Stimulated activated CD4-positive, alpha-beta T cell treated with anti-CD3 and anti-CD28 coated beads, Interleukin-4, amount 100 ng/mL, for 48 hours (primary cell): ENCODE measurements around the gene HOXB8.

Source experiments
- DNase-seq, 2 donors: peaks; one replicate each; pipeline ENCODE4 v3.0.0-alpha.2; 2020; ENCODE audit warnings: low read depth in 2 of 2

Gene HOXB8

DNA sequence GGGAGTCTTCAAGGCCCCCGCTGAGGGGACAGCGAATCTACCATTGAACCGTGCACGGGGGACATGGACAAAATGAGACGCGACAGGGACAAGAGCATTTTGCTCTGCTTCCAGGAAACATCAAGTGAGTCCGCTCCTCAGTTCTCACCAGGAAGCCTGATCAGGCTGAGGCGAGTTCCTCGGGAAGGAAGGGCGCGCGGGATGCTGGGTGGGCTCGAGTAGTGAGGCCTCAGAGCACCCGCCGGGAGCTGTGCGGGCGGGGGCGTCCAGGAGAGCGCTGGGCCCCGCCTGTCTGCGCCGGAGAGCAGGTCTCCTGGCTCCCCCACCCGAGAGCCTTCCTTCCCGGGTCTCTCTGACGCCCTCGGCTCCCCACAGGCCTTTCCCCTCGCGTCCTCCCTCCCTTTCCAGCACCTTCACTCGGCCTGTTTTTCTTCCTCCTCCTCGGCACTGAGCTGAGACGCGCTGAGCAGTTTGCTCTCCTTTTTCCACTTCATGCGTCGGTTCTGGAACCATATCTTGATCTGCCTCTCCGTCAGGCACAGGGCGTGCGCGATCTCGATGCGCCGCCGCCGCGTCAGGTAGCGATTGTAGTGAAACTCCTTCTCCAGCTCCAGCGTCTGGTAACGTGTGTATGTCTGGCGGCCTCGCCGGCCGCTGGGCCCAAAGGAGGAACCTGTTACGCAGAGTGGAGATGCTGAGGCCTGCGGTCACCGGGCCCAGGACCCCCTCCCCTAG is 18.9 kb downstream of the HOXB8 start:
- DNase-seq: no peak

DNA sequence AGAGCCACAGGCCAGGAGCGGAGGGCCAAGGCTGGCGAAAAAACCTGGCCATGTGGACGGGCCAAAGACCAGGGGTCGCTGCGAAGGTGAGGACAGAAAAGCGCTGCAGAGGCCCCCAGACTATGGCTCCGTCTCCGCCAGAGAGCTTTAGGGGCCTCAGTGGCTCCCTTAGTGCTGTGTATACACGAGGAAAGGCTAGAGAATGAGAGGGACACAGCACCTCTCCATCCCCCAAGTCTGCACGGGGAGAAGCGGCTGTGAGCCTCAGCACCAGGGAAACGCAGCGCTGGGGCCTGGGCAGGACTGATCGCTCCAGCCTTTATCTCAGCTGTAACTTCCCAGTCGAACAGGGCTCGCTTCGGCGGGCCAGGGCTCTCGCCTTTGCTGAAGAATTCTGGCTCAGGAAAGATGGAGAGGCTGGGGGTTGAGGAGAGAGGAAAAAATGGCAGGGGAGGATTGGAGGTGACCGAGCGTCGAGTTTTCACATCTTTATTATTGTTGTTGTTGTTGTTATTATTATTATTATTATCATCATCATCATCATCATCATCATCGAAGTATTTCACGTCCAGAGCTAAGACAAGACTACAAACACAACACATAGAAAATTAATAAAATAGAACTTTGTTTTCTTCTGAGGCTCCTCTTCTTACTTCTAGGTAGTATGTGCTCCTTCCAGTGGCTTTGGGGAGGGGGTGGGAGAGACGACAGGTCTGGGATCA is 19.7 kb downstream of the HOXB8 start:
- no peak for DNase-seq

DNA sequence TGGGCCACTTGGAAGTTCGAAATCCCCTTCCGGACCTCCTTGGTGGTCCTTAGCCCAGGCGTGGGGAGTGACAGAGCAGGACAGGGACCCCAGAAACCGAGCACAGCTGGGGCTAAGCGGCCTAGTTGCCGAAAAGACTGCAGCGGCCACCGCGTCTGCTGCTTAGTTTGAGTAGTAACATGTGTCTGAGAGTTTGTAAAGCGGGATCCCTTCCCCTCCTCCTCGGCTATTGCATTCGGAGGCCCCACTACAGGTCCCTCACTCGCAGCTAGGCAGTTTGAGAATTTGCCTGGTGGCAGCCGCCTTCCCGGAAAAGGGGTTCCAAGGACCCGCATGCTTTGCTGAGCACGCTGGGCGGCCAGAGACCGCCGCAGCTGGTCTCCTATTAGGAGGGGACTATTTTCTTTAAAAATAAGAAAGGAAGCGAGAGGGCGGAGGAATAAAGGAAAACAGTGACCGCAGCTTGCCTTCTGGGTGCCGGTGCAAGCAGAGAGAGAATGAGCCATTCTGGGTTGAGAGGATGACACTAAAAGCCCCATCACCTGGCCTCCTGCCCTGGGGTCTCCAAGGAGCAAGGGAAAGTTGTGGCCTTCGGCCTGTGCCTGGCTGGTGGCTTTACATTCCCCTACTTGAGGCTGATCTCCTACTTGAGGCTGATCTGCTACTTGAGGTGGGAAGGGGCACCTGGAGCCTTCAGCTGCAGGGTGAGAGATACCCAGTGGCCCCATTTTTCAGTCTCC is 20.4 kb downstream of the HOXB8 start:
- no peak for DNase-seq

DNA sequence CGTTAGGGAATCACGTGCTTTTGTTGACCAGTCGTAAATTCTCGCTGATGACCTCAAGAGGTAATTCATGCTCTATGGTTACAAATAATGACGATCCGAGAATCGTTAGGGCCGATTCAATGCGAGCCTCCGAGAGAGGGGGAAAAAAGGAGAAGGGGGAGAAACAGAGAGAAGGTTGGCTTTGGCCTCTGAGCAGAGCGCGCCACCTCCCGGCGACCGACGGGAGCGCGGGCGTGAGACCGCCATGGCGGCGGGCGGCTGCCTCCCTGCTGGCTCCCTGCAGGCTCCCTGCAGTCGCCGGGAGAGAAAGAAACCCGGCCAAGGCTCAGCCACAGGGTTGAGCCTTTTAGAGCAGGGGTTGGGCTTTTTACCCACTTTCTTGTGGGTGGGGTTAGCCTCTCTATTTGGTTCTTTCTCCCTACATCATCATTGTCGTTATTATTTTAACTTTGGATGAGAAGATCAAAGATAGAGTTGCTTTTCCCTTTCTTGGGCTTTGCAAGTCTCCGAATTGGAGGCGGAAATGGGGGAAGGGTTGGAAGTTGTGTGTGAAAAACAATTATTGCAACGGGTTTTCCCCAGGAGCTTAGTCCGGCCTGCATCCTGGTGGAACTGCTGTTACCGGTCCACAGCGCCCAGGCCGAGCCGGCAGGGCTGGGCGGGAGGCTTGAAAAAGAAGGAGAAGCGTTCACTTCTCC is 21.1 kb downstream of the HOXB8 start:
- DNase-seq: peak; percentile 76 to 77

DNA sequence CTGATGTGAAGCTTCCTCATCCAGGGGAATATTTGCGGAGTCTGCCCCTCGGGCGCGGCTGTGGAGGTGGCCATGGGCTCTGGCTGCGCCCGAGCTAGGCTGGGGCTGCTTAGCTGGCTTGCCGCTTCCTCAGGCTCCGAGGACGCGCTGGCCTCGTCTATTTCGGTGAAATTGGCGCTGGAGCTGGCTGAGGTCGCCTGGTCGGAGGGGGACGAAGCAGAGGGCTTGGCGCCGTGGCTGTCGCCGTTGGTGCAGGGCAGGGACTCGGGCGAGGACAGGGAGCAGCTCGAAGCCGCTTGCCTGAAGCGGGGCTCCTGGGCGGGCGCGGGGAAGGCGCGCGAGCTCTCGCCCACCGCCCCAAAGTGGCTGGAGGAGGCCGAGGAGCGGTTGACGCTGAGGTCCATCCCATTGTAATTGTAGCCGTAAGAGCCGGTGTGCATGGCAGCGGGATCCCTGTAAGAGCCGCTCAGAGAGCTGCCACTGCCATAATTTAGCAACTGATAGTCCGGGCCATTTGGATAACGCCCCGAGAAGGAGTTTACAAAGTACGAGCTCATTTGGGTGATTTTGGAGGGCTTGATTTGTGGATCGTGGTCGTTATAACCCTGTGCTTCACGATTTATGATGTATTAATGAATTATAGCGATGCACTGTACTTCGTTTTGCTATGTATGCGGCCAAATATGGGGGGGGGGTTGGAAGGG is 21.8 kb downstream of the HOXB8 start, which contains the start of gene HOXB5:
TSS of gene HOXB5 (minus strand) at position 654 of the 704 bp plus-strand sequence. CDS start at position 557, 97 bp downstream.
- DNase-seq: no peak

DNA sequence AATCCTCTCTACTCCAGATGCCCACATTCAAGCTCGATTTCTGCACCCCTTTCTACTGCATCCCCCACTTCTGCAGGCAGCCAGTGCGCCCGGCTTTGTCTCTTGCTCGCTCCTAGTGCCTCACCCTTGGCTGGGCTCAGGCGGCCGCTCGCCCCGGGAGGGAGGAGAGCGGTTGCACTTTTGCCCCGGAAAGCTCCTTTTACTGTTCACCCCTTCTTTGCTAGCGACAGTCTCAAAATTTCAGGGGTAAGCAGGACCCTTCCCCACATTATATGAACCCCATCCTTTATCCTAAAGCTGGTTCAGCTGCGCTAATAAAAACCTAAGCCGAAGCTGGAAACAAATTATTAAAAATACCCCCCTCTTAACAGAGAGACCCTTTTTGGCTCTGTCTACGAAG is 22.5 kb downstream of the HOXB8 start:
- DNase-seq: no peak

DNA sequence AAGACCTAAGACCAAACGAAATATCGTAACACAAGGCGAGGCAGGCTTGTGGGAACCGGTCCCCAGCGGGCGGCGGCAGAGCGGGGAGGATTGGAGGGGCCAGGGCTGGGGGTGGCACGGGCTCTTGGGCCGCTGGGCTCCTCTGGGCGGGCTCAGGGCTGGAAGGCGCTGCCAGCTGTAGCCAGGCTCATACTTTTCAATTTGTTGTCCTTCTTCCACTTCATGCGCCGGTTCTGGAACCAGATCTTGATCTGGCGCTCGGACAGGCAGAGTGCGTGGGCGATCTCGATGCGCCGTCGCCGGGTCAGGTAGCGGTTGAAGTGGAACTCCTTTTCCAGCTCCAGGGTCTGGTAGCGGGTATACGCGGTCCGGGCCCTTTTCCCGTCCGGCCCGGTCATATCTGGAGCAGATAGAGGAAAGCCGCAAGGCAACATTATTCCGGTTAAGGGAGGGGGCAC is 23.0 kb downstream of the HOXB8 start:
- no peak for DNase-seq

DNA sequence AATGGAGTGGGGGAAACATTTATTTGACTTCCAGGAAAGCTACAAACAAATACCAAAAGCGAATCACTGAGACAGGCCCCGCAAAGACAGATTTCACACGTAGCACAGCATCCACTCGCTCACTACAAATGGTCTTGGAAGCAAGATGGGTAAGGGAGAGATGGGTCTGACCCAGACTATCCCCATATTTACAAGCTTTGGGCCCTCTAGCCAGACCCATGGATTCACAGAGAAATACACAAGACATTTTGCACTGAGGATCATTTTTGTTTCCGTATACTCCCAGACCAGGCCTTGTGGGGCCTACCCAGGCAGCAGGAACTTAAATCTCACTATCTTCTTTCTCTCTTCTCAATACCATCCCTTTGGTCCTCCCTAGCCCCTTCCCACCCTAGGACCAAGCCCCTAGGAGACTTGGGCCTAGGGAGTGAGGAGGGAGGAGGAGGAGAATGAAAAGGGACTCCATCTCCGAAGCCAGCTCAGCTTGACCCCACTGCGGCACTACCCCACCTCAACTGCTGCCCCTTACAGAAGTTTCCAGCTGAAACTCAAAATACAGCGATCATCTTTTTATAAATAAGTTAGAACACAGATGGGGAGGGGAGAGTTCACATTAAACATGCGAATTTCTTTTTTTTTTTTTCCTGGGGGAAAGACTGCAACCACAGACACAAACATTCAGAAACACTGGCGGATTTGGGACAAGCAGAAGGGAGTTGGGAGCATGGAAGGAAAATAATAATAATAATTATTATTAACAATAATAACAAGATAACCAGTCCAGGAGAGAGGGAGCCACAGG is 23.6 kb downstream of the HOXB8 start:
- DNase-seq: no peak

DNA sequence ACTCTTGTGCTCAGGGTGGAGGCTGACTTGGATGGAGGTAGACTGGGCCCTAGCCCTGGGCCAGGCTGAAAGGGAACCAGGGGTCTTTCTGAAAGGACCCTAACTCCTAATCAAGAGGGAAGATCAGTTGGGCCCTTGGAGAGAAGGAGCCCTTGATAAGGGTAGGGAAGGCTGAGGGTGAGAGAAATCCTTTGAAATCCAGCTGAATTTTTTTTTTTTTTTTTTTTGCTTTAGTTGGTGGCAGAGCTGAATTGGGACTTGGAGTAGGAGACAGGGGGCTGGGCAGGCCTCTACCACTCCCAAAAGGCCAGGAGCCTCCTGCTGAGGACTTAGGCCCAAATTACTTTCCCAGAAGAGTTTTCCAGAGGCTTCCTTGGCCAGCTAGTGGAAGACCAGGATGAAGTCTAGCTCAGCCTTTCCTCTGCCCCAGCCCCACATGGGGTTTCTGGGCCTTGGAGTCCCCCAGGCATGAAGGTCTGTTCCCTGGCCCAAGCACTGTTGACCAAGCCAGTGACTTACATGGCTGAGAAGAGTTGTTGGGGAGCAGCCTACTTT is 24.4 kb downstream of the HOXB8 start:
- no peak for DNase-seq

DNA sequence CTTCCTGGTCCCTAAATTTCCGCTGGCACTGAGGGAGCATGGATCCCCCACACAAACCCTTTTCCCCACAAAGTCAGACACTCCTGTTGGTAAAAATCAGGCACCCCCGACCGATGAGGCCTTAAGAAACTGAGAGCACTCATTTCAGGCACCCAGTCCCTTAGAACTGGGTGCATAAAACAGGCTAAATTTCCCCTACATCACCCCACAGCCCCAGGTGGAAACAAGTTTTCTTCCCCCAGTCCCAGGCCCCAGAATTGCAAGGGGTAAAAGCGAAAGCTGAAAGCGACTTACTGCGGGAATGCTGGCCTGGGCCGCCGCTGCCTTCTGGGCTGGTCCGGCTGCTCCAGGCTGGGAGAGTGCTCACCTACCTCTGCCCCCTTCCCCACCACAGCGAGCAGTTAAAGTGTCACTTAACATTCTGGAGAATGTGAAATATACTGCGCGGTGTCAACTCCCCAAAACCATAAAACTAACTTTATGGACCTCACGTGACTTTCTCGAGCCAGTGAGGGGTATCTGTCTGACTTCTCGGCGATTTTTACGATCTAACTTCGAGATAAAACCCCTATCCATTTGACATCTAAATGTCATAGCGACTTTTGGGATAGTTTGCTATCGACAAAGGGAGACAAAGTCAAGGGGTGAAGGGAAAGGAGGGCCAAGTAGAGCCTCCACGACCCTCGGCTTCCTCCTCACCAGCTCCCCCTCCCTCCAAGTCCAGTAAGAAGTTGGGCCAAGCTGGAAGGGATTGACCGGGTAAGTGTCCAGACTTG is 25.1 kb downstream of the HOXB8 start, which contains the start of gene HOXB3:
TSS of gene HOXB3 (minus strand) at position 411 of the 776 bp plus-strand sequence. CDS start 37,767 bp downstream, outside the sequence.
- no peak for DNase-seq

DNA sequence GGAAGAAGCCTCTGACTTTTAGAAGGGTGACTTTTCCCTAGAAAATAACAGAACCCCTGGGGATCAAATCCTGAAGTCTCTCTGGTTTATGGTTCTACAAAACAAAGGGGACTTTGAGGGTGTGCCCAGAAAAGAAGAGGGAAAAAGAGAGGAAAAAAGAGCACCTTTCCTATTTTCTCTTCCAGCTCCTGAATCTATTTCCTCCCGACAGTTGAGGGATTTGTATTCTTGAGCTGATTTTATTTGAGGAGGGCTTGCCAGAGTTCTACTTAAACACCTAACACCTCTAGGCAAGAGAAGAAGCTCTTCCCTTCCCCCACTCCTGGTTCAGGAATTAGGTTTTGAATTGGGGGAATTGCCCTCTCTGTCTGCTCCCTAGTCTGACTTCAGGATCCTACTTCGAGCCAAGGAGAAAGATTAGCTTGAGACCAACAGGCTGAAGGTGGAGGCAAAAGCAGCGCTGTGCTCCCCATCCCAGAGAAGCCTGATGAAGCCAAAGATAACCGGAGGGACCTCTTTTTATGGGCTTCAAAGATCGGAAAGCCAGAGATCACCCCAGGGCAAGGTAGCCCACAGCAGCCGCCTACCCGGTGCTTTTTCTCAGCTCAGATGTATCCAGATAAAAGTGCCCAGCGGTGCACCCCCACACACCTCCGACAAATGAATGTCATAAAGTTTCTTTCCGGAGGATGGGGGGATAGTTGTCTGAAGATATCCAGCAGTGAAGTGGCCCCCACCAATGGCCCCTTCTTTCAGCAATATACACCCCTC is 25.8 kb downstream of the HOXB8 start:
- no peak for DNase-seq

DNA sequence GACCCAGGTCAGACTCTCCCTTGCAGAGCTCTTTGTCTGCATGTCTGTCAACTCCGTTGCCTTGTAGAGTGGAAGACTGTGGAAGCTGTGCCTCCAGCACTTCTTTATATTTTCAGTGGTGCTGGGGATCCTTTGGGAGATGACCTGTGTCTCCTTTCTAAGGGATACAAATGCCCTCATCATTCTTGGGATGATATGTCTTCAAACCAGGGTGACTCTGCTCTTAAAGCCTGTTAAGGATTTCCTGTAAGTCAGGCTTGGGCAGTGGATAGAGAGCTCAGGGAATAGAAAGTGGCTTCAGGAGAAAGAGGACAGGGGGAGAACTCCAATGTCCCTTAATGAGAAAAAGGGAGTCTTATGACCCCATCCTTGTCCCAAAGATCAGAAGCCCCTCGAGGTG is 26.6 kb downstream of the HOXB8 start:
- no peak for DNase-seq

DNA sequence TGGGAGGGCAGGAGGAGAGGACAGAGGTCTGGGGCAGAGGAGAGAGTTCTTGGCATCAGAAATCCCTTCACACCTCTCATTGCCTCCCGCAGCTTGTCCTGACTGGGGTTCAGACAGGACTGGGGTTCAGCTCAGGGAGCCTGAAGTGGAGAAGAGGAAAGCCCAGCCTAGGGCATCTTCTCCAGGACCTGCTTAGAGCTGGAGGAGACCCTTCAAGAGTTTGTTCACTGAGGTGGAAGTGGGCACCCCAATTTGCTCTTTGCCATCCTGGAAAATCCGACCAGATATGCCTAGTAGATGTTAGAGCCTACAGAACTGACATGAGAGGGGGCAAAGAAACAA is 27.0 kb downstream of the HOXB8 start:
- no peak for DNase-seq

DNA sequence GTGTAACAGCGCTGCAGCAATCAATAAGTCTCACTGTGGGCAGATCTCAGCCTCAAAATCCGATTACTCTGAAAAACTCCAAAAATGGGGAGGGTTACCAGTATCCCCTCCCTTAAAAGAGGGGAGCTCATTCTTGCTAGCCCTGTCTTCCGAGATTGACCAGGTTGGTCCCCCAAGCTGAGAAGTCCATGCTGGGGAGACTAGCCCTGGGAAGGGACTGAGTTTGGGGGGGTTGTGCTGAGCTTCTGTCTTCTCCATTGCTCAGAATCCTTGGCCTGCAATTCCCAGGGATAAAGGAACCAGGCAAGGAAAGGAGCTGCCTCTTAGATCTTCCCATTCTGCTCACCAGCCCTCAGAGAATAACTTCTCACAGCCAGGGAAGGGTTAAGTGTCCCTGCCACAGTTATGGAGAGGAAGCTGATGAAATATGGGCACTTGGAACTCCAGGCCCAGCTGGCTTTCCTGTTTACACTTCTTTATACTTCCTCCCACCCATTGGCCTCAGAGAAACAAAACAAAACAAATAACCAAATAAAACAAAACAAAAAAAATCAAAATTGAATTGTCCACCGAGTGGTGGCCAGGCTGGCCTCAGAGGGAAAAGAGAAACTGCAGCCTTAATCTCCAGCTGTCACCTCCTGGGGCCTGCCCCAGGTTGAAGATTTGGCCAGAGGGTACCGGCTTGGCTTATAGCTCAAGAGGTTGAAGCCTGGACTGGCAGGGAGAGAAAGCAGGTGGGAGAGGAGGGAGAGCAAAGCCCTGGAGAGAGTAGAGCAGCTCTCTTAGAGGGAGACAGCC is 27.6 kb downstream of the HOXB8 start:
- no peak for DNase-seq

DNA sequence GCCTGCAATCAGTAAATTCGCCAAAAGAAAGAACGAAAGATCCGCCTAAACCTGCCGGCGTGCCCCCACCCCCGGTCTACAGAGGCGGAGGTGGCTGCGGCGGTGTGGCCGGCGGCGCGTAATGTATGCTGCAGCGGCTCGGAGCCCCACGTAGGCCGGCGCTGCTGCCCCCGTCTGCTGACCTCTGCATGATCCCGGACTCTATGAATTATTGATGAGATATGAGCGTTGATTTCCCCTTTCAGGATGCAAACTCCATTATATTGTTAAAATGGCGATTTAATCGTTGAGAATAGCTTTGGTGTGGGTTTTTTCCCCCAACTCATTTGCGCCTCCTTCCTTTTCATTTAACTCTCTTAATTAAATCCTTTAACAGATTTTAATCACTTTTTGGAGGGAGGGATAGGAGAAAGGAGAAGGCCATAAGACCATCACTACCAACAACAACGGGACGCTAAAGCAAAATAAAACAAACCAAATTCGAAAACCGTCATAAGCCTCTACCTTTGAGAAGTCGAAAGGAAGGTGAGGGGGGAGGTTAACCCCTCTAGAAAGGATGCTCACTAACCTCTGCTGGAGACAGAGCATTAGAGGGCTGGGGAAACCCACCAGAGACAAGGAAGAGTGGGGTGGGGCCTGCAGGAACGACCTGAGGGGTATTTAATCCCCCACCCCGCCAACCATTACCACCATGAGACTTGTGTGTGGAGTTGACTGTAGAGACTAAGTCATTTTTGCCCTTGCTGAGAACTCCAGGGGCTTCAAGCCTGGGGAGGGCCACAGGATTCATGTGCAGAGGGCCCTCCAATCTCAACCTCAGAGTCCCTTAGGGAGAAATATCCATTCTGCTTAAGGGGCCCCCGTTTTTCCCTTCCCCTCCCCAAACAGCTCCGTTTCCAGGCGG is 28.5 kb downstream of the HOXB8 start:
- no peak for DNase-seq

DNA sequence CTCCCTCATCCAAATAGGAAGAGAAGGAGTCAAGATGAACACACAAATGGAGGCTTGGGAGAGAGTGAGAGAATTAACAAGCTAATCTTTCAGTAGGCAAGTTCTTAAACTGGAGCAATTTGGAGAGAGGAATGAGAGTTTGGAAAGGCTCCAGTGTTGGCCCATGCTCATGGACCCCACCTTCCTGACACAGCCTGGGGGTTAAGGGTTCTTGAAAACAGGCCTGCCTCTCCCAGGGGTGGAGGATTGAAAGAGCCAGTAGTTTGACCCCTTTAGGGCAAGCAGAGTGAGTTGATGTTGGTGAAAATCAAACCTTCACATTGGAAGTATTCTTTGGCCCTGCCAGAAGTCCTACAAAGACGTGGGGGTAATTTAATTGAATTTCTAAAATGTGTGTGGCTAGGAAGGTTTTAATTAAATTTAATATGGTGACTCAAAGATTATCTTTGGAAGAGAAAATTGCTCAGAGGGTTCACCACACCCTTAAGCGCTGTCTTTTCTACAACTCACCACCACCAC is 30.8 kb downstream of the HOXB8 start:
- DNase-seq: no peak
